HK-2 (cell line): ENCODE results near the gene GXYLT2.

ENCODE experiments used
- DNase-seq: peaks from one replicate; pipeline ENCODE4 v3.0.0-alpha.2; 2018; ENCODE audit not compliant: unreplicated experiment

Gene GXYLT2

DNA sequence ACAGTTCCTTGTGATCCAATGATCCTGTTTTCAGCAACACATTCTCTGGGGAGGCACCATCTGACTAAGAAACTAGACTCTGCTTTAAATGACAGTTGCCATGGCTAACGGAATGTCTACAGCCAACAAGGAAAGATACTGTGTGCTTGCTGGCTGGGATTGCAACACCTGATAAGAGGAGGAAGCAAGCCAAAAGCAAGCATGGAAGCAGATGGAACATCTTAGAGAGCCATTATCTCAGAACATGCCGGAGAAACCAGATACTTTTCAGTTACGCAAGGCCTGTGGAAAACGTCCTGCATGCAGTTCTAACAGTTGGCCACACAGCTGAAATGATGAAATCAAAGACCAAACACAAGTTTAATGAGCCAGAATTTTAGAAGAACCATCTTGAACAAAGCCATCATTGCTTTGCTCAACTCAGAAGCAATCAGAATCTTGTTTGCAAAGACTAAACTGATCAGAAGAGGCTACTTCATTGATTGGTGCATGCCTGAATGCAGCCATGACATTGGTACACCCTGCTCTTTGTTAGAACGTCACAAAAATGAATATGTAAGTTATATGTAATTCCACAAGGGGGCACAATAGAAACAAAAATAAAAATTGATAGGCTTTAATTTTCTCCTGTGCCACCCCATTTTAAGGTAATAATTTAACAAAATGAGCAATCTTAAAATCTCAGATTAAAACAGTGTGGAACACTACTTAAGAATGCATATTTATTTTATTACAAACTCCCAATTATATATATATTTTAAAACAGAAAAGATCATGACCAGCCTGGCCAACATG, 50.8 kb downstream of the GXYLT2 start:
- DNase-seq, result peak; percentile 14

DNA sequence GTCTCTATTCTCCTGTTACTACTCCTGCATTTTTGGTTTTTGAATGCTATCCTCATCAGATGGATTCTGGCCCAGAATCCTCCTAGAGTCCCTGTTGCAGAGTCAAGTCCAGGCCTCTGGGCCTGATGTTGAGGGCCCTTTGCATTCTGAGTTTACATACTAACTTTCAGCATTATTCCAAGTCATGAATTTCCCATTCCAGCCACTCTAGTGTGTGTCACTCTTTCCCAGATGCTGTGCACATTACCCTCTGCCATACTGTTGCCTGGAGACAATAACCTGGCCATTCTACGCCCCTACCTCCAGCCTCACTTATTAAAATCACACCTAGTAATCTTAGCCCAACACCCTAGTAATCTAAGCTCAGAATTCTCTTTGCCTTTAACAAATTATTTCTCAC, 53.4 kb downstream of the GXYLT2 start:
- no peak for DNase-seq

DNA sequence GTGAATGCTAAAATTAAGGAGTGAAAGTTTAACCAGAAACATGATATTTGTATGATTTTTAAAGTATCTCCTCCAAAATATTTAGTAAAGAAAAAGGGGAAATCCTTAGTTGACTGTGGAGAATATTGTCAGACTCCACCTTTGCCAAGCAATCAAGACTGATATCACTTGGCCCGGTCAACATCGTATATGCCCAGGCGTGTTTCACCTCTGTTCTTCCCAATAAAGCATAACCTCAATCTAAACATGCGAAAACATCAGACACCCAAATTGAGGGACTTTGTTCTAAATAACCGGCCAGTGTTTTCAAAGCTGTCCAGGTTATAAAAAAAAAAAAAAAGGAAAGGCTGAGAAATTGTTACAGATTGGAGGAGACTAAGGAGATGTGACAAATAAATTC, 54.6 kb downstream of the GXYLT2 start:
- DNase-seq, result no peak

DNA sequence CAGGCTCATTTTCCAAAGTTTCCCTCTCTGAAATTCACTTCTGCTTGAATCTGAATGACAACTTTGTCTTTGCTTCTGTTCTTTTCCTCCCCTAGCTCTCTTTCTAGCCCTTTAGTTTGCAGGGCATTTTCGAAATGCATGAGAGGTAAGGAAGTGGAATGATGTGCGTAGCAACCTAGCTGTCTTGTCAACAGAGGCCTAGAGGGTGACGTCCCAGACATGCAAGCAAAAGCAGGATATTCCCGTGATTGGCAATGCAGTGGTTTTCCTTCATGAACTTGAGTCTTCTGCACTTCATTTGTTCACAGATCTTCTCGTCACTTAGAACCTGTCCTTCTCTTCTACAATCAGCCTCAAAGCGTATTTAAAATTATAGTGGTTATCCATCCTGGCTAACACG, 56.9 kb downstream of the GXYLT2 start:
- no peak for DNase-seq

DNA sequence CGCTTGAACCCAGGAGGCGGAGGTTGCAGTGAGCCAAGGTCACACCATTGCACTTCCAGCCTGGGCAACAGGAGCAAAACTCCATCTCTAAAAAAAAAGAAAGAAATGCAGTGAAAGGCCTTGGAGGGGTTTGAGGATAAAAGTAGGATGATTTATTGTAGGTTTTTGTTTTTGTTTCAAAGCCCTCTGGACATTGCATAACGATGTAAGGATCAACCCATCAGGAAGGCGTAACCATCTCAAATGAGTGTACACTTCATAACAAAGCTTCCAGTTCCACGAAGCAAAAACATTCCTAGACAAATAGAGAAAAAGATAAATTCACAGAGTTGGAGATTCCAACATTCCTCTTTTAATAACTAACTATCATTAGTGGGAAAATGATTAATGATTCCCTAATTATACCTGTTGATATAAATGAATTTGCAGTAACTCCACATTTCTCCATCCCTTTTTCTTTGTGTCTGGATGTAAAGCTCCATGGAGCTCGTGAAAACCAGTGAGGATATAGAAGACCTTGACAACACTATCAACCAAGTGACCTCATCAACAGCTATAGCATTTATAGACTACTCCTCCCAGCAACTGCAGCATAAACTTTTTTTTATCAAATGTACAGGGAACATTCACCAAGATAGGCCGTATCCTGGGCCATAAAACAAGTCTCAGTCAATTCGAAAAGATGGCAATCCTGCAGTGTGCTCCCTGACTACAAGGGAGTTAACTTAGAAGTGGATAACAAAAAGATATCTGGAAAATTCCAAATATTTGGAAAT, 60.1 kb downstream of the GXYLT2 start:
- DNase-seq, result no peak

DNA sequence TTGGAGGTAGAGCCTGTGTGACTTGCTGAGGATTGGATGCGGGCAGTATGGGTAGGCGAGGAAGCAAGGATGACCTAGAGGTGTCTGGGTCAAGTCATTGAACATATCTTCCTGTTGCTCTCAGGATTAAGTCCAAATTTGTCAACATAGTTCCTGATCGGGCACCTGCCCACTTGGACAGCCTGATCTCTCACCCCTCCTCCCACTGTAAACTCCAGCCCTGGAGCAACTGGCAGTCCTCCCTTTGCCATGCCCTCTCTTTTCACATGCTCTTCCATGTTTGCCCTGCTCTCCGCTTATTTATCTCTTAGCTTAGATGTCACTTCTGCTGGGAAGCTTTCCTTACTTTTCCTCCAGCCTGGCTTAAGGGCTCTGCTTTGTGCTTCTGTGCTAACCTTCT, 61.2 kb downstream of the GXYLT2 start:
- no peak for DNase-seq

DNA sequence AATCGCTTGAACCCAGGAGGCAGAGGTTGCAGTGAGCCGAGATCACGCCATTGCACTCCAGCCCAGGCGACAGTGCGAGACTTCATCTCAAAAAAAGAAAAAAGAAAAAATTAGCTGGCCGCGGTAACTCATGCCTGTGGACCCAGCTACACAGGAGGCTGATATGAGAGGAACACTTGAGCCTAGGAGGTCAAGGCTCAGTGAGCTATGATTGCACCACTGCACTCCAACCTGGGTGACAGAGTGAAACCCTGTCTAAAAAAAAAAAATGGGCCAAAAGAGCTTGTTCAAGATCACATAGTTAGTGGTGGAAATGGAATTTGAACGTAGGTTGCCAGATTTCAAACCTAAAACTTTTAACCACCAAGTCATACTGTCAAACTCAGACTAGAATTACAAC, 62.5 kb downstream of the GXYLT2 start:
- DNase-seq, result no peak

DNA sequence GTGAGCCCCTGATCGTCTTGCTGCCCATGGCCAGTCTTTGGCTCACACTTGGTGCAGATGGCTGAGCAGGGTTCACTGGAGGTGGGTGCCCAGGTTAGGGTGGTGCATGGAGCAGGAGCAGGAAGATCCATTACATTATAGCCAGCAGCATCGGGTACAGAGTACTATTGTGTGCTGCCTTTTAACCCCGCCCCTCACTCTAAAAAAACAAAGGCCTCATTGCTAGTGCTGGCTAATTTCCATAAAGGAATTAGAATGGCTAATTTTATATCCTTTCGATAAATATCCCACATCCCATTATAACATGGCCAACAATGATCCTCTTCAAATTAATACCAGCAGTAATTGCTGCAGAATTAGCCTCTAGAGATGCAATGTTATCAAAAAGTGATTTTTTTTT, 63.0 kb downstream of the GXYLT2 start:
- DNase-seq, result no peak

DNA sequence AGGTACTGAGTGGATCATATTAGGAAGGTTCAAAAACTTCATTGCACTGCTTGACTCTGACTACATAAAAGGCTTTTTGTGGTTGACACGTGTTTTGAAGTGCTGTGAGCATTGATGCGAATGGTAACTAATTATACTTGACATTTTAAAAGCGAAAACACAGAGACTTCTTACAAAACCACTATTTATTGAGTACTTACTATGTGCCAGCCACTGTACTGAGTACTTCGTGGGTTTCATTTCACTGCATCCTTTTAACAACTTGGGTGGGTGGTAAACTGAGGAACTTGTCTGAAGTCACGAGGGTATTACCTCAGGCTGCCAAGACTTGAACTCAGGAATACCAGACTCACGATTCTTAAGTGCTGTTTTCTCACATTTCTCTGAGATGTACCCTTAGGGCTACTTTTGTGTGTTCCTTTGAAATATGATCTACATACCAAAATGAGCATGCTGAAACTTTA, 63.4 kb downstream of the GXYLT2 start:
- no peak for DNase-seq

DNA sequence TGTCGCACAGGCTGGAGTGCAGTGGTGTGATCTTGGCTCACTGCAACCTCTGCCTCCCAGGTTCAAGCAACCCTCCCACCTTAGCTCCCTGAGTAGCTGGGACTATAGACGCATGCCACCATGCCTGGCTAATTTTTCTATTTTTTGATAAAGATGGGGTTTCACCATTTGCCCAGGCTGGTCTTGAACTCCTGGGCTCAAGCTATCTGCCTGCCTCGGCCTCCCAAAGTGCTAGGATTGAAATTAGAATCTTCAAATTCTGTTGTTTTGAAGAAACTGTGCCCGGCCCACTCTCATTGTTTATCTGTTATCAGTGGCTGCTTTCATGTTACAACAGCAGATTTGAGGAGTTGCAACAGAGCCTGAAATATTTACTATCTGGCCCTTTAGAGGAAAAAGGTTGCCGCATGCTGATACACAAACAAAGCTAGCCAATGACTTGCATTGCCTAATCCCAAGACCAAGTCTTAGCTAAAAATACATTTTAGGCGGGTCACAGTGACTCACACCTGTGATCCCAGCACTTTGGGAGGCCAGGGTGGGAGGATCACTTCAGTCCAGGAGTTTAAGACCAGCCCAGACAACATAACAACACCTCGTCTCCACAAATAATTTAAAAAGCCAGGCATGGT, 65.6 kb downstream of the GXYLT2 start:
- no peak for DNase-seq

DNA sequence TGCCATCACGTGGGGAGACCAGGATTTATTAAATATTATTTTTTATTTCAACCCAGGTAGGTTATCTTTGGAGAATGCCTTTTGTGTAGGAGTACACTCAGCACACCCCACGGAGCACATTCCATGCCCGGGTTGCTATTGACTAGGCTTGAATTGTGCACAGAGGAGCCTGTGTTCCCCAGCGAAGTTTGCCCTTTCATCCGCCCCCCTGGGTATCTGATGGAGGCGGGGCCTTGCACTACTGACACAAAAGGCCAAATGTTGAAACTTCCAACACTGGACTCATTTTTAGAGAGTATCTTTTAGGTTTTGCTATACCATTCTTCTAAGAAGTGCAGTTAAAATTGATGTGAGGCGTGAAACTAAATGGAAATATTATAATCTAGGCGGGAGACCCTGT, 69.5 kb downstream of the GXYLT2 start:
- no peak for DNase-seq

DNA sequence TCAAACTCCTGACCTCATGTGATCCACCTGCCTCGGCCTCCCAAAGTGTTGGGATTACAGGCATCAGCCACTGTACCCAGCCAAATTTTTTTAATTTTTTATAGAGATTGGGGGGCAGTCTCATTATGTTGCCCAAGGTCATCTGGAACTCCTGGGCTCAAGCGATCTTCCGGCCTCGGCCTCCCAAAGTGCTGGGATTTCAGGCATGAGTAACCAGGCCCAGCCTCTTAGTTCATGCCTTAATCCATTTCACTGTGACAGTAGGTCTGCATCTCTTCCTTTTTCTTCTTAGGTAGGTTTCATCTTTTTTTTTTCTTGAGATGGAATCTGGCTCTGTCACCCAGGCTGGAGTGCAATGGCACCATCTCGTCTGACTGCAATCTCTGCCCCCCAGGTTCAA, 71.5 kb downstream of the GXYLT2 start:
- DNase-seq, result no peak

DNA sequence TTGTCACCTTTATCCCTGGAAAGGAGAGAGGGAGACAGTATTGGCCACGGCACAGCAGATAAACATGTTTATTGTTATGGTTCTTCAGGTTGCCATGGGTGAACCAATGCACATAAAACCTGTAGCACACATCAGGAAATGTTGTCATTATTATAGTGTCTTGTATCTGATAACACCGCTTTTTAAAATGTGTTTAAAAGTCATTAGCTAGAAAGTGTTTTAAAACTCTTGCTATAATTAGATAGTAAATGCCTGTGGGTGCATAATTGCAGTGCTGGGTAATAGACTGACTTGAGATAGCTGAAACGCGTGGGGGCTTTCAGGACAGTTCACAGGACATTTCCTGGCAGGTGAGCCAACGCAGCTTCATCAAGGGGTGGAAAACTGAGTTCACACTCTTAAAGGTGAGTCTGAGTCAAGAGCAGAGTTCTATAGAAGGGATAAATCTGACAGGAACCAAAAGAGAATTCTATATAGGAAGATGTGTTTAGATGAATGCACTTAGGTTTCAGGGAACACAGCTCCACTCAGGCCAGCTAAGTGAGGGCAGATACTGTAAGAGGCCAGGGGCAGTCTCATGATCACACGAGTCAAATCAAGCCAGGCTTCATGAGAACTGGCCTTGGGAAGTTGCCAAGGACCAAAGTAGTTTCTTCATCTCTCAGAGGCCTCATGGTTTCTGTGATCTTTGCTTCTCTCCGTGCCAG, 73.1 kb downstream of the GXYLT2 start:
- DNase-seq, result no peak

DNA sequence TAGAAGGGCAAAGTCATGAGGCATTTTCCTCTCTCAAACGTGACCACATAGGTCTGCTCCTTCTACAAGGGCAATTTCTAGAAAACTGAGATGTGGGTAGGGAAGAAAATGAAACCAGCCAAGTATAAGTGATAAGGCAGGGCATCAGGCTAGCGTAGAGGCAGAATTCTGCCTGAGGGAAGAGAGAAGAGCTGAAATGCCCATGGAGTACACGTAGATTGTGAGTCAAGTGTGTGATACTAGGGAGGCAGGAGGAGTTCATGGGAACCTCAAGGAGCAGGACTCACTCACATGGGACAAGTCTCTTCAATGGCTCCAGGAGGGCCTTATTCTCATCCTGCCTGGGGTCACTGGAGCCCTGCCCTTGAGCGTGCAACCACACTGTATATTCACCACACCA, 73.9 kb downstream of the GXYLT2 start:
- DNase-seq, result no peak

DNA sequence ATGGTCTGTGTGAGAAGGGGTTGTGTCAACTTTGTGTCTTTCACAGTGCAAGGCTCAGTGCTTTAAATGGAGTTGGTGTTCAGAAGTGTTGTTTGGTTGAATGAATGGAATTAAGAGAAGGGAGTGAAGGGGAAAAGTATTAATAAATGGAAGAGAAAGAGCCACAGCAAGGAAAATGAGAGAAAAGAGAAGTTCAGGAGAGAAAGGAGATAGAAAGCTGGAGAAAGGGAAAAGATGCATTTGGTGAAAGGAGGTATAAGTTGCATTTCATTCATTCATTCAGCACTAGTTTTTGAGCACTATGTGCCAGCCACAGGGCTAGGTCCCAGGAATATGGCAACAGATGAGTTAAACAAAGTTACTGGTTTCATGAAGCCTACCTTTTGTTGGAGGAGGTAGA, 74.5 kb downstream of the GXYLT2 start:
- no peak for DNase-seq

DNA sequence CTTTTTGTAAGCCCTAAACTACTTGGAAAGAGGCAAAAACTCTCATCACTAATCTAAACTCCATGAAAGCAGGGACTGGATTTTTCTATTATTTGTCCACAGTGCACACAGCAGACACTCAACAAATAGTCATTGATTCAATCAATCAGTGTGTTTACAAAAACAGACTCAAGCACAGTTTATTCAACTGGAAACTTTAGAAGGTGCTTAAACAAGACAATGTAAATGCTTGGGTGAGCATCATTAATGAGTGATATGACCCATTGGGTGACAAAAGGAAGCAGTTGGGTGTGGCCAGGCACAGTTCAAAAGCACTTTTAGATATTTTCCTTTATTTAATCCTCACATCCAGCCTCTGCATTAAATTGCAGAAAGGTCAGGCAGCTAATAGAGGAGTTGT, 76.8 kb downstream of the GXYLT2 start:
- no peak for DNase-seq

DNA sequence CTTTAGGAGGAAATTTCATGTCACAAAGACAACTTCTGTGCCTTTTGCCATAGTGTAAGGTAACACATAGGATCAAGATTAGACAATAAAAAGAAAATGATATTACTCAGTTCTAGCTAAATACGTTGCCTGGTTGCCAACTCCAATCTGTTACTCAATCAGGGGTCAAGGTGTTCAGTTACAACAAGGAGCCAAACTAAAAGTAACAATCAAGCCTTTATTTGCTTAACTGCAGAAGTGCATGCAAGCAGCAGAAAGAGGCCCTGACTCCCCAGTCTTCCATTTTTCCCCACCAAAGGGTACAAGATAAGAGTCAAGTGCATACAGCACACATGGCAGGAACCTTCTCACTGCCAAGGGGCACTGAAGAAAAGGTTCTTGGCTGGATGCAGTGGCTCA, 80.4 kb downstream of the GXYLT2 start:
- DNase-seq, result no peak

DNA sequence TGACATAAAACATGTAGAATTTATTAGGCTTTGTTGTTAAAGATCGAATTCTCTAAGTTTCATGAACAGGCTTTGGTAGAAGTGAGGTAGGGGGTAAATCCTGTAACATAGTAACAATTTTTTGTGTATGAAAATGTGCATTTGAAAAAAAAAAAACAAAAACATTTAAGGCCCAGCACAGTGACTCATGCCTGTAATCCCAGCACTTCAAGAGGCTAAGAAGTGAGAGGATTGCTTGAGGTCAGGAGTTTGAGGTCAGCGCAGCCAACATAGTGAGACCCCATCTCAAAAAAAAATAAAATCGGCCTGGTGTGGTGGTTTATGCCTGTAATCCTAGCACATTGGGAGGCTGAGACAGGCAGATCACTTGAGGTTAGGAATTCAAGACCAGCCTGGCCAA, 81.9 kb downstream of the GXYLT2 start:
- DNase-seq, result no peak

DNA sequence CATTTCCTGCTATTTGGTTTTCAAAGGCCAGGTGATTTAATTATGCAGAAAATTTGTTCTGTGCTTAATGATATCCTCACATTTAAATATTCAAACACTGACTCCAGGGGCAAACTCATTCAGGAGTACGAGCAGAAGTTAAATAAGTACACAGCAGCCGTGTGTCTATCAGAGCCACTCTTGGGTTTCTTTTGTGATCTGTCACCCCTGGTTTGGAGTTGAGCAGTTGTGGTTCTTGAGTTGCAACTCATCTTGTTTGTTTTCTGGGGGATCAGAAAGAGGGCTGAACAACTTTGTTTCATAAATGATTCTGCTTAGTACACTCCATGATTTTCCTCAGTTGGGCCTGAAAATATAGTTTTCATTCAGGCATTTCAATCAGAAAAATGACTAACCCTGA, 83.1 kb downstream of the GXYLT2 start:
- no peak for DNase-seq

DNA sequence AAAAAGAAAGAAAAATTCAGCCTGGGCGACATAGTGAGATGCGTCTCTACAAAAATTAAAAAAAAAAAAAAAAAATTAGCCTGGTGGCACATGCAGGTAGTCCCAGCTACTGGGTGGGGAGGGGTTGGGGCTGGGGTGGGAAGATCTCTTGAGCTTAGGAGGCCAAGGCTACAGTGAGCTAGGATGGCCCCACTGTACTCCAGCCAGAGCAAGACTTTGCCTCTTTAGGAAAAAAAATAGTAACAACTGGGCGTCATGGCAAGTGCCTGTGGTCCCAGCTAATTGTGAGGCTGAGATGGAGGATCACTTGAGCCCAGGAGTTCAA, 84.8 kb downstream of the GXYLT2 start:
- no peak for DNase-seq

DNA sequence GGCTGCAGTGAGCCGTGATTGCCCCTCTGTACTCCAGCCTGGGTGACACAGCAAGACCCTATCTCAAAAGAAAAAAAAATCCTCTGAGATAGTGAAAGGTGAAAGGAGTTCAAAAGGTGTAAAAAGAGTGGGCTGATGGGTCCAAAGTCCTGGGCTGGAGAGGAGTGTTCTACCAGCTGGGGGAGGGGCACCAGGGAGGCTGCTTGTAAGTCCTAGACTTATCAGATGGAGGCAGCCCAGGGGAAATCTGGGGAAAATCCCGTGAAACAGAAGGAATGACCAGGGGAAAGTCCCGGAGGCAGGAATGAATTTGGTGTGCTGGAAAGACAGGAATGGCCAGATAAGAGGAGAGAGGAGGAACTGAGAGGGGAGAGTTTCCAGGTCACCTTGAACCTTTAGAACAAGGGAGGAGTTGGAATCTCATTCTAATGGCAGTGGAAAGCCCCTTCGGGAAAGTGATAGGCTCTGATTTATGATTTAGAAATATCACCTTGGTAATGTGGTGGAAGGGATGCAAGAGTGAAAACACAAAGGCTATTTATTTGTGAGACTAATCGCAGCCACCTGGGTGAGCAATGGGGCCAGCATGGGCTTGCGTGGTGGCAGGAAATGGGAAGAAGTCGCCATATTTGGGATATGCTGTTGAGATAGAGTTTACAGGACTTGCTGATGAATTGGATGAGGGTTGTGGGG, 85.3 kb downstream of the GXYLT2 start:
- DNase-seq, result peak; percentile 34

DNA sequence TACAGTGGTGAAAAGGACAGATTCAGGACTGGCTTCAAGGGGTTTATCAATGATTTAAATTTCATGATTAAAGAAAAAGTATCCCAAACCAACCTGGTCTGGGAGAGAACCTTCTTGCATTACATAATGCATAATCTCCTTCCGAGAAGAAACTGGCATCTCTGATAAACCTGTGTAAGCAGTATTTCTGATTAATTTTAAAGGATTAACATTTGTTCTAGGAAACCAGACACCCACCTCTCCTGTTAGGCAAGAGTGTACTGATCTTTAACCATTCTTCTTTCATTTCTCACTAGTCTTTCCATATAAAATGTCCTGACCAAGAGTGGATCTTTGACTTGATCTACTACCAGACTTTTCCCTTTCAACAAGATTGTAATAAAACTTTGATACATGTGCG, 85.9 kb downstream of the GXYLT2 start:
- DNase-seq, result no peak
